WERI-Rb-1 (cell line): ENCODE measurements around the gene DISC1.
"Not testable (repeated sequence)": the region's sequence is repeated elsewhere in the genome, so short reads cannot be mapped to it uniquely, and the experiment has no call there.

Experiments used
- DNase-seq: peaks from one replicate; pipeline ENCODE4 v3.0.0-alpha.2; 2020
- H3K27ac ChIP-seq: fragments of 250-450 bp; sonication (Bioruptor Pico); 2 replicates; pipeline ENCODE4 v1.5.1; 2020; ENCODE audit warnings: mild to moderate bottlenecking, moderate library complexity
- H3K27me3 ChIP-seq: fragments of 250-450 bp; sonication (Bioruptor Pico); 2 replicates; pipeline ENCODE4 v1.5.1; 2021; ENCODE audit warnings: mild to moderate bottlenecking, low read depth, moderate library complexity; ENCODE audit not compliant: insufficient read depth, severe bottlenecking
- H3K36me3 ChIP-seq: fragments of 250-450 bp; sonication (Bioruptor Pico); 2 replicates; pipeline ENCODE4 v1.5.1; 2020; ENCODE audit warnings: mild to moderate bottlenecking, moderate library complexity
- H3K4me3 ChIP-seq: 2 replicates; pipeline ENCODE4 v1.5.1; 2011; ENCODE audit warnings: low read depth, mild to moderate bottlenecking, control low read depth, low read length
- H3K9me3 ChIP-seq: fragments of 250-450 bp; sonication (Bioruptor Pico); 2 replicates; pipeline ENCODE4 v1.5.1; 2021; ENCODE audit warnings: mild to moderate bottlenecking, moderate library complexity; ENCODE audit not compliant: severe bottlenecking
- TF ChIP-seq, protein P1 (sequence below): IDR thresholded peaks from 2 replicates; pipeline ENCODE4 v1.5.1; 2011; ENCODE audit warnings: low read depth, mild to moderate bottlenecking, control low read depth, inconsistent platforms, low read length

The DISC1 gene

DNA sequence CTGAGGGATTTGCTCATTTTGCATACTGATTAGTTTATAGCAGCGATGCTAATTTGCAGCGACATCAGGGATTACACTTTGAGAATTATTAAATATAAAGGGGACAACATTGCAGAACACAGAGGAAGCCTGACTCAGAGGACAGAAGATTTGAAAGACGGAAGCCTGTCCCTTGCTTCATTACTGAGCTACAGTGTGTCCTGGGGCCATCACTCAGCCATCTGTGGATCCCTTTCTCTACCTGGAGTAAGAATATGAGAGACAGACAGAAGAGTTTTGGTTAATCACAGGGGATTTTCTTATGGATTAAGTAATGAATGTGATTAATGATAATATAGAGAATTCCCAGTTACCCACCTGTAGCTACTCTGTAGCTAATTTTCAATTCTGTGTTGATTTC, 134.7 kb downstream of the DISC1 start:
- TF ChIP-seq, protein P1, sequence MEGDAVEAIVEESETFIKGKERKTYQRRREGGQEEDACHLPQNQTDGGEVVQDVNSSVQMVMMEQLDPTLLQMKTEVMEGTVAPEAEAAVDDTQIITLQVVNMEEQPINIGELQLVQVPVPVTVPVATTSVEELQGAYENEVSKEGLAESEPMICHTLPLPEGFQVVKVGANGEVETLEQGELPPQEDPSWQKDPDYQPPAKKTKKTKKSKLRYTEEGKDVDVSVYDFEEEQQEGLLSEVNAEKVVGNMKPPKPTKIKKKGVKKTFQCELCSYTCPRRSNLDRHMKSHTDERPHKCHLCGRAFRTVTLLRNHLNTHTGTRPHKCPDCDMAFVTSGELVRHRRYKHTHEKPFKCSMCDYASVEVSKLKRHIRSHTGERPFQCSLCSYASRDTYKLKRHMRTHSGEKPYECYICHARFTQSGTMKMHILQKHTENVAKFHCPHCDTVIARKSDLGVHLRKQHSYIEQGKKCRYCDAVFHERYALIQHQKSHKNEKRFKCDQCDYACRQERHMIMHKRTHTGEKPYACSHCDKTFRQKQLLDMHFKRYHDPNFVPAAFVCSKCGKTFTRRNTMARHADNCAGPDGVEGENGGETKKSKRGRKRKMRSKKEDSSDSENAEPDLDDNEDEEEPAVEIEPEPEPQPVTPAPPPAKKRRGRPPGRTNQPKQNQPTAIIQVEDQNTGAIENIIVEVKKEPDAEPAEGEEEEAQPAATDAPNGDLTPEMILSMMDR = no peak
- no peak for DNase-seq
- no peaks in the 10 kb centered on the region for H3K9me3 ChIP-seq
- H3K36me3 ChIP-seq = no peaks in the 10 kb centered on the region
- no peak overlapping the region for H3K4me3 ChIP-seq
- peaks cover 52% of the 10 kb centered on the region for H3K27me3 ChIP-seq
- no peak overlapping the region for H3K27ac ChIP-seq

DNA sequence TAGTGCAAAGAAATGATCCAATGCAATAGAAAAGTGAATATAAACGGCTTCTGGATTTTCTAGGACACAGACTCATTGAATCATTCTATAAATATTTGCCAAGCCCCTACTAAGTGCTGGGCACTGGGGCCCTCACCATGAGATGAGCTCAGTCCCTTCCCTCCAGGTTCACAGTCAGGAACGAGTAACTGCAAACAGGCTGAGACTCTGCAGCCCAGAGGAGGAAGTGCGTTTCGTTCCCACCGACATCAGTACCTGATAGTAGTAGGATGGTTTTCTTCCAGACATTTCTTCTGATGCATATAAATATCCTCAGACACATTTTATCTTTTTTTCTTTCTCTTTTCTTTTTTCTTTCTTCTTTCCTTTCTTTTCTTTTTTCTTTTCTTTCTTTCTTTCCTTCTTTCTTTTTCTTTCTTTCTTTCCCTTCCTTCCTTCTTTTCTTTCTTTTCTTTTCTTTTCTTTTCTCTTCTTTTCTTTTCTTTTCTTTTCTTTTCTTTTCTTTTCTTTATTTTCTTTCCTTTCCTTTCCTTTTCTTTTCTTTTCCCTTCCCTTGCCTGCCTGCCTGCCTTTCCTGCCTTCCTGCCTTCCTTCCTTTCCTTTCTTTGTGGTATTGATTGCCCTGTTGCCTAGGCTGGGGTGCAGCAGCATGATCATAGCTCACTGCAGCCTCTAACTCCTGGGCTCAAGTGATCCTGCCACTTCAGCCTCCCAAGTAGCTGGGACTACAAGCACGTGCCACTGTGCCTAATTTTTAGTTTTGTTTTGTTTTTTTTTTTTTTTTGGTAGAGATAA, 135.4 kb downstream of the DISC1 start:
- H3K27ac ChIP-seq = no peak overlapping the region
- peaks cover 55% of the 10 kb centered on the region for H3K27me3 ChIP-seq
- DNase-seq = no peak
- H3K4me3 ChIP-seq = no peak overlapping the region
- no peaks in the 10 kb centered on the region for H3K9me3 ChIP-seq
- TF ChIP-seq, protein P1 = no peak
- H3K36me3 ChIP-seq = no peaks in the 10 kb centered on the region

DNA sequence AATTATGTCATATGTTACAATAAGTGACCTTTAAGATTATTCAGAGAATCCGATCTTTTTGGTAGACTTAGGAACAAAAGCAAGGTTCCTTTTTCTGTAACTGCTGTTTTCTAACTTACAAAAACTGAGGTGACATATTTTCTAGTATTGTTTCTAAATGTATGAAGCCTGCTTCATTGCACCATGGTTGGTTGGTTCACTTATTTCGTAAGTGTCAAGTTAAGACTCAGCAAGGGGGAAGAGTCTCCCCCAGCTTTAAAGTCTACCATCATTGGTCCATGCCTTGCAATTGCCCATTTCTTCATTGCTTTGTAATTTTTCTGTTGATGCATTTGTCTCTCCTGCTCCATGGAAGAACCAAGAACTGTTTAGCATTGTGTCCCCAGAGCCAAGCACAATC, 136.9 kb downstream of the DISC1 start:
- H3K36me3 ChIP-seq = no peaks in the 10 kb centered on the region
- TF ChIP-seq, protein P1 = no peak
- no peak for DNase-seq
- H3K27ac ChIP-seq = no peak overlapping the region
- H3K27me3 ChIP-seq = peaks cover 58% of the 10 kb centered on the region
- no peak overlapping the region for H3K4me3 ChIP-seq
- no peaks in the 10 kb centered on the region for H3K9me3 ChIP-seq

DNA sequence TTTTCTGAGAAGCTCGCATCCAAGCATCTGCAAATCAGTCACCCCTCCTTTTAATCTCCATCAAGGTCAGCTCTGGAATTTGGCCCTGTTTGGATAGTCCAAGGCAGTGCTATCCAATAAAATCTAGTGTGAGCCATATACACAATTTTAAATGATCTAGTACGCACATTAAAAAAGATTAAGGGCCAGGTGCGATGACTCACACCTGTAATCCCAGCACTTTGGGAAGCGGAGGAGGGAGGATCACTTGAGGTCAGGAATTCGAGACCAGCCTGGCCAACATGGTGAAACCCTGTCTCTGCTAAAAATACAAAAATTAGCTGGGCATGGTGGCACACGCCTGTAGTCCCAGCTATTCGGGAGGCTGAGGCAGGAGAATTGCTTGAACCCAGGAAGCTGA, 139.2 kb downstream of the DISC1 start:
- not testable (repeated sequence) for H3K9me3 ChIP-seq, H3K4me3 ChIP-seq, DNase-seq, H3K36me3 ChIP-seq, H3K27ac ChIP-seq
- H3K27me3 ChIP-seq = peaks cover 54% of the 10 kb centered on the region

DNA sequence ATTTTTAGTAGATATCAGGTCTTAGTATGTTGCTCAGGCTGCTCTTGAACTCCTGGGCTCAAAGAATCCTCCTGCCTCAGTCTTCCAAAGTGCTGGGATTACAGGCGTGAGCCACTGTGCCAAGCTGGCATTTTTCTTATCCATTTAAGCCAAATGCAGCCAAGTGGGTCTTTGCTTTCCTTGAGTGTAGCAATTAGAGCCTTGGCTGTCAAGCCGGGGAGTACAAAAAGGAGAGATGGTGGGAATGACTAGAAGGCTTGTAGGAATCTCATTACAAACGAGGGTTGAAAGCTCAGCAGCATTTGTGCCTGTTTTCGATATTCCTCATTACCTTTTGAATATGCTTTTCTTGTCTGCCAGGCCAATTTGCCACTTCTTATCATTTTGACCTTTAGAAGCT, 140.9 kb downstream of the DISC1 start:
- Histone ChIP-seq H3K36me3 (no peaks in the 10 kb centered on the region), H3K27me3 (peaks cover 59% of the 10 kb centered on the region), H3K9me3 (no peaks in the 10 kb centered on the region), H3K27ac (no peak overlapping the region), H3K4me3 (no peak overlapping the region)
- no peak for DNase-seq
- TF ChIP-seq, protein P1 = no peak

DNA sequence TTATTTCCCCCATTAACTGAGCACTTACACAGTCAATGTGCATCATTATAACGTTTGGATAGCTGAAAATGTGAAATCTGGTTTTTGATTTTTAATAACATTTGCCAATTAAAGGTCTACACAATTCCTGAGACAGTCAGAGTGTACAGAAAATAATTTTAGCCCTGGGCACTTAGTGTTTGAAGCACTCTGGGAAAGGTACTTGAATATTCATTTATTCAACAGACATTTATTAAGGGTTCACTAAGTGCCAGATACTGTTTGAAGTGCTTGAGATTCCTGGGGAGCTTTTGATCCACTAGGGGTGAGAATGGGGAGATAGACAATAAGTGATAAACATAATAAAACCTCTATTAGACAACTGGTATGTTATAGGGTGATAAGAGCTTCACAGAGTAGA, 141.8 kb downstream of the DISC1 start:
- Histone ChIP-seq H3K4me3 (no peak overlapping the region), H3K9me3 (no peaks in the 10 kb centered on the region), H3K27ac (no peak overlapping the region), H3K27me3 (peaks cover 63% of the 10 kb centered on the region), H3K36me3 (no peaks in the 10 kb centered on the region)
- TF ChIP-seq, protein P1 = no peak
- DNase-seq = no peak
